Osteoblast (primary cell): ENCODE measurements around the gene MFSD6L. TPM values are rescaled to one million over a fixed set of nuclear protein-coding genes. Genes with fewer than 3 reads are reported as not detected.

Experiments
- DNase-seq: peaks from one replicate; pipeline ENCODE4 v3.0.0; 2011; ENCODE audit warnings: low spot score, mixed read lengths; ENCODE audit not compliant: insufficient read length; ENCODE audit errors: missing footprints
- H2AFZ ChIP-seq: 2 replicates; pipeline ENCODE4 v1.6.0; 2011; ENCODE audit warnings: mild to moderate bottlenecking, low read length
- H3K27ac ChIP-seq: 2 replicates; pipeline ENCODE4 v1.5.1; 2011; ENCODE audit warnings: mild to moderate bottlenecking, low read depth, low read length, moderate library complexity
- H3K27me3 ChIP-seq: 2 replicates; pipeline ENCODE4 v1.6.0; 2012; ENCODE audit warnings: mild to moderate bottlenecking, control low read depth, inconsistent platforms, low read length, moderate library complexity; ENCODE audit not compliant: insufficient read depth
- H3K36me3 ChIP-seq: 2 replicates; pipeline ENCODE4 v1.5.1; 2011; ENCODE audit warnings: mild to moderate bottlenecking, low read length, control low read depth, moderate library complexity; ENCODE audit not compliant: insufficient read depth
- H3K4me1 ChIP-seq: 2 replicates; pipeline ENCODE4 v1.5.1; 2011; ENCODE audit warnings: mild to moderate bottlenecking, low read length, control low read depth, moderate library complexity; ENCODE audit not compliant: insufficient read depth
- H3K4me2 ChIP-seq: 2 replicates; pipeline ENCODE4 v1.6.0; 2011; ENCODE audit warnings: mild to moderate bottlenecking, low read length; ENCODE audit not compliant: insufficient read depth
- H3K4me3 ChIP-seq: fragments of 200-600 bp; sonication (generic); 3 replicates; pipeline ENCODE4 v1.5.1; 2012; ENCODE audit warnings: mild to moderate bottlenecking, low read length, inconsistent platforms; ENCODE audit not compliant: insufficient read depth
- H3K79me2 ChIP-seq: 2 replicates; pipeline ENCODE4 v1.6.0; 2012; ENCODE audit warnings: mild to moderate bottlenecking, low read length, control low read depth, inconsistent platforms; ENCODE audit not compliant: insufficient read depth
- H3K9me3 ChIP-seq: 2 replicates; pipeline ENCODE4 v1.5.1; 2011; ENCODE audit warnings: low read depth, low read length, control low read depth
- H4K20me1 ChIP-seq: 2 replicates; pipeline ENCODE4 v1.6.0; 2012; ENCODE audit warnings: mild to moderate bottlenecking, low read length, control low read depth; ENCODE audit not compliant: insufficient read depth
- CTCF ChIP-seq: IDR thresholded peaks from 2 replicates; pipeline ENCODE4 v1.5.1; 2011; ENCODE audit warnings: mild to moderate bottlenecking, low read depth, low read length, moderate library complexity; ENCODE audit errors: extremely low read depth
- total RNA-seq: library from RNA; depleted of rRNA; stranded (reverse); fragments of >200 nt; gene quantifications from 2 replicates; pipeline ENCODE4 v1.2.3, GENCODE V29; 2012

Gene MFSD6L
- total RNA-seq, 1 donor, result not detected

- no peaks in the 10 kb centered on the region for H3K4me1 ChIP-seq
- no peak for DNase-seq
- peaks cover 7% of the 10 kb centered on the region for H3K27me3 ChIP-seq
- TF ChIP-seq CTCF, result no peak
- no peak overlapping the region for H2AFZ ChIP-seq
- H4K20me1 ChIP-seq, result no peaks in the 10 kb centered on the region
- H3K4me2 ChIP-seq, result no peak overlapping the region
- no peak overlapping the region for H3K4me3 ChIP-seq
- no peaks in the 10 kb centered on the region for H3K79me2 ChIP-seq
- no peak overlapping the region for H3K27ac ChIP-seq
- H3K9me3 ChIP-seq, result no peaks in the 10 kb centered on the region
- H3K36me3 ChIP-seq, result no peaks in the 10 kb centered on the region
Measured at GRCh38 chr17:8753136-8753975, 45.8 kb downstream of the MFSD6L start.

GRCh38 chr17:8749616-8750015, 49.5 kb downstream of the MFSD6L start:
- no peak overlapping the region for H2AFZ ChIP-seq
- H3K36me3 ChIP-seq, result no peaks in the 10 kb centered on the region
- no peak overlapping the region for H3K4me2 ChIP-seq
- no peak for TF ChIP-seq CTCF
- H3K9me3 ChIP-seq, result no peaks in the 10 kb centered on the region
- peaks cover 5% of the 10 kb centered on the region for H3K27me3 ChIP-seq
- H3K79me2 ChIP-seq, result no peaks in the 10 kb centered on the region
- DNase-seq, result no peak
- no peak overlapping the region for H3K27ac ChIP-seq
- H3K4me1 ChIP-seq, result peaks cover 4% of the 10 kb centered on the region
- H4K20me1 ChIP-seq, result no peaks in the 10 kb centered on the region
- H3K4me3 ChIP-seq, result no peak overlapping the region

GRCh38 chr17:8747742-8748141, 51.4 kb downstream of the MFSD6L start:
- H3K4me1 ChIP-seq, result peaks cover 4% of the 10 kb centered on the region
- no peaks in the 10 kb centered on the region for H3K79me2 ChIP-seq

More at GRCh38 chr17:8747742-8748141, 51.4 kb downstream of the MFSD6L start:
- H3K27ac ChIP-seq, result no peak overlapping the region
- no peak for DNase-seq
- no peak for TF ChIP-seq CTCF
- no peak overlapping the region for H3K4me3 ChIP-seq
- peaks cover 3% of the 10 kb centered on the region for H3K27me3 ChIP-seq
- no peaks in the 10 kb centered on the region for H3K36me3 ChIP-seq
- no peaks in the 10 kb centered on the region for H4K20me1 ChIP-seq
- no peaks in the 10 kb centered on the region for H3K9me3 ChIP-seq
- H2AFZ ChIP-seq, result no peak overlapping the region
- H3K4me2 ChIP-seq, result no peak overlapping the region

Other genes starting within 250 kb of the MFSD6L start
- 40.9 and 41.5 TPM in 2 replicates for gene MYH10, start 168.6 kb downstream of the MFSD6L start, total RNA-seq
- gene CCDC42, start 54.5 kb downstream of the MFSD6L start, total RNA-seq, result 0.36 TPM in 1 of 2 replicates, not detected in the other
- not detected in 2 replicates for gene SPDYE4, start 40.8 kb downstream of the MFSD6L start, total RNA-seq
- gene PIK3R6, start 68.3 kb upstream of the MFSD6L start, total RNA-seq, result not detected in 2 replicates
- gene PIK3R5, start 166.3 kb upstream of the MFSD6L start, total RNA-seq, result under 0.01 and 0.36 TPM in 2 replicates
- 0.29 and 0.36 TPM in 2 replicates for gene NTN1, start 222.1 kb upstream of the MFSD6L start, total RNA-seq